ENCODE measurements around the gene ADH1C.

The ADH1C gene

DNA sequence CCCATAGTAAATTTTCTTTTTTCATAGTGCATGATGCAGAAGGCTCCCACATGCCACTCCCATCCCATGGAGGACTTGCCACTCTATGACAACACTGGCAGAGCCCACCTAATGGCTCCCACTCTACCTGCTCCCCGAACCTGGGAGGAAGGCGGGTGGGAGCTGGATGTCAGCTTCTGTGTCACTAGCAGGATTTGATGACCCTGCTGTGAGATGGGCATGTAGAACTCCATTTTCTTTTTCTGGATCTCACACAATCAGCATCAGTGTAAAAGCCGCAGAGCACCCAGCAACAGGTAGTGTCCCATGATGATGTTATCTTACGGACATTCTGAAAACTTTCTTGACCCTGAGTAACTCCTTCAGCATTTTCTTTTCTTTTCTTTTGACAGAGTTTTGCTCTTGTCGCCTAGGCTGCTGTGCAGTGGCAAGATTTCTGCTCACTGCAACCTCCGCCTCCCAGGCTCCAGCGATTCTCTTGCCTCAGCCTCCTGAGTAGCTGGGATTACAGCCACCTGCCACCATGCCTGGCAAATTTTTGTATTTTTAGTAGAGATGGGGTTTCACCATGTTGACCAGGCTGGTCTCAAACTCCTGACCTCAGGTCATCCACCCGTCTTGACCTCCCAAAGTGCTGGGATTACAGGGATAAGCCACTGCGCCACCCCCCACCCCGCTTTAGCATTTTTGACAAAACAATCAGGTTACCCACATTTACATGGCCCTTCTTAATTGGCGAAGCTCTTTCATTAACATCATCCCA, 46.7 kb downstream of the ADH1C start:
- Mint-ChIP-seq H3K9me3 (no peaks in the 10 kb centered on the region), H3K4me1 (ENCODE audit: low read depth) (no peaks in the 10 kb centered on the region), H3K27me3 (ENCODE audit: low read depth) (no peaks in the 10 kb centered on the region), H3K36me3 (ENCODE audit: low read depth) (no peaks in the 10 kb centered on the region), H3K4me3 (no peak overlapping the region), H3K27ac (no peak overlapping the region)
- no peak for DNase-seq (ENCODE audit: low spot score)

DNA sequence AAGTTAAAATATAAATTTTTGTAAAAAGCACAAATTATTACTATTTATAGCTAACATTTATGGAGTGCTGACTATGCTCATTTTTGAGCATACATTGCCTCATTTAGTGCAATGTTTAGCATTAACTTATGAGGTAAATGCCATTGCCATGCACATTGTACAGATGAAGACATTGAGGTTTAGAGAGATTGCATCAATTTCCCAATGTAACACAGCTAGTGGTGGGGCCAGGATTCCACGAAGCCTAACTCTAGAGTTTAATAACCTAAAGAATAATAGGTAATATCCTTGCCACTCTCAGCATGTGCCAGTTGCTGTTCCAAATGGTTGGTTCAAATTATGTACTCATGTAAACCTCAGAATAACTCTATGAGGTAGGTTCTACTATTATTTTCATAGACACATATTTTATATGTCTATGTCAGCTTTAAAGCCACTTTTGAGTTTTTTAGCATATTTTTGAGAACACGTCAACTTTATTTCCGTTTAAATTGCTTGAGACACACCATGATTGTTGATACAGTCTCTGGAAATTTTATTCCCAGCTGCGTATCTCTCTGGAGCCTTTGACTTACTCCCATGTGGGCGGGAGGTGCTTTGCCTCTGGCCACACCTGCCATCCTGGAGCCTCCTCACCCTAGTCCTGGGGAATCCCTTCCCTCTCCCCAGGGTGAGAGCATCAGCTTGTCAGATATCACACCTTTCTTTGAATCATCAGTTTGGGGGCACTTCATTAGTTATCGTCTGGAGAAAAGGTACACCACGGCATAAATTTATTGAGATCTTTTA, 51.0 kb downstream of the ADH1C start:
- H3K4me3 Mint-ChIP-seq = no peak overlapping the region
- no peaks in the 10 kb centered on the region for H3K27me3 Mint-ChIP-seq (ENCODE audit: low read depth)
- no peaks in the 10 kb centered on the region for H3K9me3 Mint-ChIP-seq
- no peaks in the 10 kb centered on the region for H3K36me3 Mint-ChIP-seq (ENCODE audit: low read depth)
- no peak for DNase-seq (ENCODE audit: low spot score)
- H3K27ac Mint-ChIP-seq = no peak overlapping the region
- H3K4me1 Mint-ChIP-seq (ENCODE audit: low read depth) = no peaks in the 10 kb centered on the region

DNA sequence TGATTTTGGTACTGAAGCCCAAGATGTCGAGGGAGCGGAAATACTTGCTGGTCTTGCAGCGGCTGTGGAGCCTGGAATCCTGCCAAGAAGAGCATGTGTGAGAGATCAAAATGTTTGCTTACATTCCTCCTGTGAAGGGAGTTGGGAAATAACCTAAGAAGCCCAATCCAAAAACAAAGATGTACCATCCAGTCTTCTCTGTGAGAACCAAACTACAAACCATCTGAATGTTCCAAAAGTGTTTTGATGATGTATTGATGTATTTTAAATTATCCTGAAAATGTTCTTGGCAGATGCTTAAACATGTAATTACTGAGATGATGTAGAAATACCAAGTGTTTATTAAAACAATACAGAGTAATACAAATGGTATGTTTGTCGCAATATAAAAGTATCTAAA, 51.6 kb downstream of the ADH1C start:
- Mint-ChIP-seq H3K36me3 (ENCODE audit: low read depth) (no peaks in the 10 kb centered on the region), H3K27me3 (ENCODE audit: low read depth) (no peaks in the 10 kb centered on the region), H3K4me1 (ENCODE audit: low read depth) (no peaks in the 10 kb centered on the region), H3K27ac (no peak overlapping the region), H3K9me3 (no peaks in the 10 kb centered on the region), H3K4me3 (no peak overlapping the region)
- no peak for DNase-seq (ENCODE audit: low spot score)

DNA sequence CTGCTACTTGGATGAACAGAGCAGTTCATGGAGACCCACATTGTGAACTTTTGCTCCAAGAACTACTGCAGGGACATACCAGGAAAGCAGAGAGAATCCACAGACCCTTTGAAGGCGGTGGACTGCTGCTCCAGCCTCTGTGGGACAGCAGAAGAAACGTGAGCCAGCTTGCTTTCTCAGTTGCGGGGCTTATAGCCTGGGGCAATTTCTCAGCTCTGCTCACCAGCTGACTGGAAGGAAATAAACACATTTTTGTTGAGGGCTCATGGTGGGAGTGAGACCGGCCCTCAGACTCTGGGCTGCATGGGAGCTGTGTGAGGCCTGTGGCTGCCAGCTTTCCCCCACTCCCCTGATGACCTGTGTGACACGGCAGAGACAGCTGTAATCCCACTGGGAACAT, 59.2 kb downstream of the ADH1C start:
- Mint-ChIP-seq H3K4me1 (ENCODE audit: low read depth) (no peaks in the 10 kb centered on the region), H3K9me3 (no peaks in the 10 kb centered on the region), H3K4me3 (no peak overlapping the region), H3K27me3 (ENCODE audit: low read depth) (no peaks in the 10 kb centered on the region), H3K27ac (no peak overlapping the region), H3K36me3 (ENCODE audit: low read depth) (no peaks in the 10 kb centered on the region)
- no peak for DNase-seq (ENCODE audit: low spot score)

DNA sequence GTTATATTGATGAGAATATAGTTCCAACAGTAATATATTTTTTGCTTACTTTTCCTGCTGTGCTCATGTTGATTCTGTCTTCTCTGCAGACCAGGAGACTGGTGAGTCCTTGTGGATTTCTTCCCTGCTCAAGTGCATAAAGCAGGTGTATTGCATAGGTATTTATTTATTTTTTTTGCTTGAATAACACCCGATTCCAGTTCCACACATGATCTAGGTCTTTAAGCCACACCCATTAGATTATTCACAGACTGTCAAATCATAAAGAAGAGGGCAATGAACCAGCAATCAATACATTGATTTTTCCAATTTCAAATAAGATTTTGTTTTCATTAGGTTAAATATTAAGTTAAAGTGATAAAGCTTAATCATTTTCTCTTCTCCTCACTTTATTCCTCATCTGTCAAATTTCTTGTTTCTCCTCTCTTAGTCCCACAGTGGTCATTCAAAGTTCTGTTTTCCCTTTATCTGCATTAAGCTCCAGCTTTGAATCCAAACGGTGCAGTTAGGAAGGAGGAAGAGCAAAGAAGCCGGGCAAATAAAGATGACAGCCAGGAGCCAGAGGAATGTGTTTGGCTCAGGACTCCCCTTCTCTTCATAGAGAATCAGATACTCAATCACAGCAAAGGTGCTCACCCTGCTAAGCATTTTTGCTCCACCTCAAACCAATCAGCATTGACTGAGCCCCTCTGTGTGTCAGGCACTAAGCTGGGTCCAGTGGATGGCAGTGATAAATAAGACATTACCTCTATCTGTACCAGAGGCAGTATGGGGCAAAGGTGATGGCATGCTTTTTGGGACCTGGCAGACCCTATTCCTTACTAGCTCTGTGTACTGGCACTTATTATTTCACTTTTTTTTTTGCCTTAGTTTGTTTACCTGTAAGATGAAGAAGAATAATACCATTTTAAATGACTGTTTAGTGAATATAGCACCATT, 61.4 kb downstream of the ADH1C start, which contains the start of gene ADH1A:
Gene ADH1A (minus strand): TSS at position 138 of the 939 bp plus-strand sequence. CDS start 71 bp downstream, at position 67.
- Mint-ChIP-seq H3K9me3 (no peaks in the 10 kb centered on the region), H3K27ac (no peak within 1 kb of the TSS), H3K4me3 (no peak within 1 kb of the TSS), H3K4me1 (ENCODE audit: low read depth) (no peaks in the 10 kb centered on the region), H3K36me3 (ENCODE audit: low read depth) (no peaks in the 10 kb centered on the region), H3K27me3 (ENCODE audit: low read depth) (no peaks in the 10 kb centered on the region)
- no peak for DNase-seq (ENCODE audit: low spot score)

Measured in T-helper 2 cell treated with Interferon-gamma antibody and Interleukin-4, amounts not matched to agents 5 μg/mL and 100 μg/mL, for 36 hours (primary cell).